Left lung (tissue), 10 donors: ENCODE data around the gene CDAN1. TPM values are rescaled to one million over a fixed set of nuclear protein-coding genes. Genes with fewer than 3 reads are reported as not detected.

ENCODE experiments used
- ATAC-seq: fragments of 200-7000 bp; cut with Tn5 transposase; one replicate; pipeline ENCODE4 v1.9.1; 2020; ENCODE audit warnings: moderate library complexity
- DNase-seq, 4 donors: peaks; one replicate each; pipeline ENCODE4 v3.0.0-alpha.2; 2013 to 2020
- H3K27ac ChIP-seq, 2 donors: fragments of 200-600 bp; sonication (generic) in 1 of 2; one replicate each; pipeline versions ENCODE4 v1.5.0 to v1.8.0; 2020 to 2021
- H3K27me3 ChIP-seq, 2 donors: fragments of 200-600 bp; sonication (generic) in 1 of 2; one replicate each; pipeline versions ENCODE4 v1.5.0 to v1.8.0; 2020 to 2021
- H3K36me3 ChIP-seq, 2 donors: fragments of 200-600 bp; sonication (generic) in 1 of 2; one replicate each; pipeline versions ENCODE4 v1.5.0 to v1.8.0; 2020 to 2021
- H3K4me1 ChIP-seq, 2 donors: fragments of 200-600 bp; one replicate each; pipeline ENCODE4 v1.8.0; 2021
- H3K4me3 ChIP-seq, 2 donors: fragments of 200-600 bp; sonication (generic) in 1 of 2; one replicate each; pipeline versions ENCODE4 v1.5.0 to v1.8.0; 2020 to 2021; ENCODE audit warnings: mild to moderate bottlenecking in 1 of 2
- H3K9me3 ChIP-seq, 2 donors: fragments of 200-600 bp; sonication (generic) in 1 of 2; one replicate each; pipeline versions ENCODE4 v1.5.0 to v1.8.0; 2020 to 2021
- CTCF ChIP-seq, 2 donors: fragments of 200-600 bp; sonication (generic) in 1 of 2; IDR thresholded peaks; one replicate each; pipeline versions ENCODE4 v1.5.0 to v1.8.0; 2021; ENCODE audit warnings: antibody characterized with exemption in 2 of 2
- intact Hi-C, 2 donors: fragments of 100-400 bp; cut with DNase I; formaldehyde crosslinking; loops; one replicate each; pipeline versions ENCODE4 v1.11.2 to v1.14.2; 2022
- polyA plus RNA-seq, 6 donors: library from polyadenylated mRNA; unstranded; fragments of 120-200 nt; gene quantifications; one replicate each; pipeline ENCODE4 v1.2.1, GENCODE V29; 2013; ENCODE audit not compliant: insufficient read length in 6 of 6
- total RNA-seq, 2 donors: library from RNA; stranded (reverse); fragmentation: NEBNext Ultra II Directional; extraction: Animal tissue kit (Norgen Biotek cat#: 25700); gene quantifications; one replicate each; pipeline ENCODE4 v1.2.1, GENCODE V29; 2021
- donor health status: DM: no; HTN: yes; CAD: no.
- donor health status: DM: no; HTN: no; CAD: no.

CDAN1 gene
- total and polyA plus RNA-seq, 8 donors = 13.4 to 29.7 (median 26.0) TPM

GRCh38 chr15:42695527-42696071, 41.3 kb downstream of the CDAN1 start:
- intact Hi-C loops = no loop called here
- Histone ChIP-seq H3K27ac (no peak overlapping the region), H3K4me1 (no peaks in the 10 kb centered on the region), H3K27me3 (no peaks in the 10 kb centered on the region), H3K4me3 (no peak overlapping the region), H3K36me3 (peaks cover 0 to 49% of the 10 kb centered on the region in 2 donors), H3K9me3 (no peaks in the 10 kb centered on the region)
- TF ChIP-seq CTCF (IDR thresholded peaks at IDR 0.05) = no peak
- DNase-seq = no peak
- no peak for ATAC-seq

GRCh38 chr15:42694398-42694797, 42.5 kb downstream of the CDAN1 start:
- Histone ChIP-seq H3K27me3 (no peaks in the 10 kb centered on the region), H3K36me3 (peaks cover 0 to 53% of the 10 kb centered on the region in 2 donors), H3K27ac (no peak overlapping the region), H3K4me3 (no peak overlapping the region), H3K4me1 (no peaks in the 10 kb centered on the region), H3K9me3 (no peaks in the 10 kb centered on the region)
- no peak for TF ChIP-seq CTCF (IDR thresholded peaks at IDR 0.05)
- ATAC-seq (no peak), DNase-seq (no peak)
- intact Hi-C loops = no loop called here

- ATAC-seq (no peak), DNase-seq (no peak)
- H3K27ac ChIP-seq = no peak overlapping the region
- no peak for TF ChIP-seq CTCF (IDR thresholded peaks at IDR 0.05)
- H3K9me3 ChIP-seq = no peaks in the 10 kb centered on the region
- peaks cover 0 to 53% of the 10 kb centered on the region in 2 donors for H3K36me3 ChIP-seq
- no peak overlapping the region for H3K4me3 ChIP-seq
- no peaks in the 10 kb centered on the region for H3K27me3 ChIP-seq
- intact Hi-C loops = no loop called here
- no peaks in the 10 kb centered on the region for H3K4me1 ChIP-seq
These were observed 43.0 kb downstream of the CDAN1 start for GRCh38 chr15:42693942-42694341.

- no peaks in the 10 kb centered on the region for H3K4me1 ChIP-seq
- no peak overlapping the region for H3K4me3 ChIP-seq
- H3K27me3 ChIP-seq = no peaks in the 10 kb centered on the region
- H3K9me3 ChIP-seq = no peaks in the 10 kb centered on the region
- no peak for TF ChIP-seq CTCF (IDR thresholded peaks at IDR 0.05)
- H3K27ac ChIP-seq = no peak overlapping the region
- peaks cover 0 to 53% of the 10 kb centered on the region in 2 donors for H3K36me3 ChIP-seq
- intact Hi-C loops = no loop called here
- ATAC-seq (no peak), DNase-seq (no peak)
These were observed 43.4 kb downstream of the CDAN1 start for GRCh38 chr15:42693496-42693895.

GRCh38 chr15:42692997-42693396, 43.9 kb downstream of the CDAN1 start:
- no peaks in the 10 kb centered on the region for H3K4me1 ChIP-seq
- no peak for TF ChIP-seq CTCF (IDR thresholded peaks at IDR 0.05)
- ATAC-seq (no peak), DNase-seq (no peak)
- no peaks in the 10 kb centered on the region for H3K9me3 ChIP-seq
- intact Hi-C loops = no loop called here
- peaks cover 0 to 53% of the 10 kb centered on the region in 2 donors for H3K36me3 ChIP-seq
- no peaks in the 10 kb centered on the region for H3K27me3 ChIP-seq
- no peak overlapping the region for H3K4me3 ChIP-seq
- H3K27ac ChIP-seq = no peak overlapping the region
